ENCODE results near the gene HSPB8.

The HSPB8 gene

GRCh38 chr12:119158402-119158801 is 20.3 kb upstream of the HSPB8 start:
- no peaks in the 10 kb centered on the region for H3K36me3 ChIP-seq (replicated peaks)
- H3K27ac ChIP-seq = no peak overlapping the region
- TF ChIP-seq CTCF (IDR thresholded peaks at IDR 0.05; ENCODE audit: low read depth, low read length, missing control alignments) = no peak
- in situ Hi-C loops (cut with HindIII; ENCODE audit: low pct_ligation_motif_present, low sequenced_read_pairs) = no loop called here
- no peaks in the 10 kb centered on the region for H3K27me3 ChIP-seq (replicated peaks)
- no peak overlapping the region for H3K4me3 ChIP-seq (ENCODE audit: low read depth, low read length)
- no peak for DNase-seq

GRCh38 chr12:119159844-119160243 is 18.9 kb upstream of the HSPB8 start:
- in situ Hi-C loops (cut with HindIII; ENCODE audit: low pct_ligation_motif_present, low sequenced_read_pairs) = no loop called here
- no peaks in the 10 kb centered on the region for H3K36me3 ChIP-seq (replicated peaks)
- no peak overlapping the region for H3K4me3 ChIP-seq (ENCODE audit: low read depth, low read length)
- no peak overlapping the region for H3K27ac ChIP-seq
- no peak for DNase-seq
- H3K27me3 ChIP-seq (replicated peaks) = no peaks in the 10 kb centered on the region
- TF ChIP-seq CTCF (IDR thresholded peaks at IDR 0.05; ENCODE audit: low read depth, low read length, missing control alignments) = no peak

- TF ChIP-seq CTCF (IDR thresholded peaks at IDR 0.05; ENCODE audit: low read depth, low read length, missing control alignments) = no peak
- in situ Hi-C loops (cut with HindIII; ENCODE audit: low pct_ligation_motif_present, low sequenced_read_pairs) = no loop called here
- Histone ChIP-seq H3K4me3 (ENCODE audit: low read depth, low read length) (no peak overlapping the region), H3K27me3 (replicated peaks) (no peaks in the 10 kb centered on the region), H3K36me3 (replicated peaks) (no peaks in the 10 kb centered on the region), H3K27ac (no peak overlapping the region)
- DNase-seq = no peak
Observed at GRCh38 chr12:119167902-119168301, 10.8 kb upstream of the HSPB8 start.

- H3K27me3 ChIP-seq (replicated peaks) = no peaks in the 10 kb centered on the region
- H3K4me3 ChIP-seq (ENCODE audit: low read depth, low read length) = no peak overlapping the region
- H3K36me3 ChIP-seq (replicated peaks) = no peaks in the 10 kb centered on the region
- in situ Hi-C loops (cut with HindIII; ENCODE audit: low pct_ligation_motif_present, low sequenced_read_pairs) = no loop called here
- no peak overlapping the region for H3K27ac ChIP-seq
- no peak for TF ChIP-seq CTCF (IDR thresholded peaks at IDR 0.05; ENCODE audit: low read depth, low read length, missing control alignments)
- DNase-seq = no peak
Observed at GRCh38 chr12:119168721-119169120, 10.0 kb upstream of the HSPB8 start.

- H3K27me3 ChIP-seq (replicated peaks) = no peaks in the 10 kb centered on the region
- in situ Hi-C loops (cut with HindIII; ENCODE audit: low pct_ligation_motif_present, low sequenced_read_pairs) = no loop called here
- no peaks in the 10 kb centered on the region for H3K36me3 ChIP-seq (replicated peaks)
- TF ChIP-seq CTCF (IDR thresholded peaks at IDR 0.05; ENCODE audit: low read depth, low read length, missing control alignments) = no peak
- no peak overlapping the region for H3K4me3 ChIP-seq (ENCODE audit: low read depth, low read length)
- no peak for DNase-seq
- H3K27ac ChIP-seq = no peak overlapping the region
Observed at GRCh38 chr12:119169150-119169549, 9.6 kb upstream of the HSPB8 start.

- no peak for DNase-seq
- Histone ChIP-seq H3K36me3 (replicated peaks) (no peaks in the 10 kb centered on the region), H3K27ac (no peak overlapping the region), H3K4me3 (ENCODE audit: low read depth, low read length) (no peak overlapping the region), H3K27me3 (replicated peaks) (no peaks in the 10 kb centered on the region)
- TF ChIP-seq CTCF (IDR thresholded peaks at IDR 0.05; ENCODE audit: low read depth, low read length, missing control alignments) = no peak
- in situ Hi-C loops (cut with HindIII; ENCODE audit: low pct_ligation_motif_present, low sequenced_read_pairs) = no loop called here
Observed at GRCh38 chr12:119171291-119171690, 7.4 kb upstream of the HSPB8 start.

Measured in brain microvascular endothelial cell (primary cell).